HG02938 (cell line): ENCODE results near the gene MRPL53.

ENCODE experiments used
- ATAC-seq: cut with Tn5 transposase; IDR thresholded peaks from one replicate; pipeline ENCODE4 v1.9.1; 2021; ENCODE audit warnings: mild to moderate bottlenecking, moderate library complexity; ENCODE audit not compliant: unreplicated experiment

The MRPL53 gene

DNA sequence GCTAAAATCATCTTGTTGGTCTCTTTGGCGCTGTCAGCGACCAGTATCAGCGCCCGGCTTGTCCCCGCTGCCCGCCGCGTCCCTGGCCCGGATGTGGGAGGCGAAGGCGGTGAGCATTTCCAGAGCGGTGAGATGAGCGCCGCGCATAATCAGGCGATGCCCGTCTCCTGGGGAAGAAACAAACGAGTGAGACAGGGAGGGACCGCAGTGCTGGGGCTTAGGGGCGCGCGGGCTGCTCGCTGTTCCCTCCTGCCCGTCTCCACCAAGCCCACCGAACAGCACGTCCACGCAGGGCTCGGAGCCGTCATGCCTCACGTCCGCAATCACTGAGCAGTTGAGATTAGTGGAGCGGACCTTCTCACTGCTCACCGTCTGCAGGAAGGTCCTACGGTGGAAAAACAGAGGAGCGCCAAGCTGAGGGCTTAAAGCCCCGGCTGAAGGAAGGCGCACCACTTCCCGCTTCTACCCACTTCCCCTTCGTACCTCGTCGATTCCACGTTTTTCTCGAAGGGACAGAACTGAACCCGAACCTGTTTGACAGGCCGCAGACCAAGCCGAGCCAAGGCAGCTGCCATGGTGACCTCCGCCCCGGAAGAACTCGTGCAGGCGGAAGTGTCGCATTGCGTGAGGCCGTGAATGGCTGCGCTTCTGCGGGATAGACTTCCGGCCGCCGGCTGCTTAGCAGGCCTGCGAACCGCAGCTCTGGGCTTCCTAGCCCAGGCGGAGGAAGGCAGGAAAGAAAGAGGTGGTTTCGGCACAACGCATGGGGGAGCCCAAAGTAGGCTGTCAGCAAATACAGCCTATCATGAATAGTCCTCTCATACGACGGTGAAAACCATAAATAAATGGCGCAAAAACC is at the start of gene MRPL53:
MRPL53 (minus strand) TSS at position 595 of the 859 bp plus-strand sequence; CDS start at position 575, 20 bp downstream.
- peak; percentile 79 for ATAC-seq

DNA sequence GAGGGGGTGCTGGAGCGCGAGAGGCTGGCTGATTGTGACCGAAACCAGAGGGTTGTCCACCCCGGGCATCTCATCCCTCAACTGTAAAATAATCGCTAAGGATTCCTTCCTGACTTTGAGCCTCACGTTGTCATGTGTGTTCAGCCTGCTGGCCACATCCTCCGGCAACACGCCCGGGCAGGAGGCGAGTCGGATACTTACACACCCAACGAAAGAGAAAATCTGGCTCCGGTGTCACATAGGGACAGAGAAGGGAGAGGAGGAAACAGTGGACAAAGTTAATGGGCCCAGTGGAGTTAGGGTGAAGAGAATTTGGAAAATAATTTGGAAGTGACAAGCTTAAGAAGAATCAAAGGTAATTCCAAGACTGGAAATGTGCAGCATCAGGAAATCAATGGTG is 44.2 kb upstream of the MRPL53 start:
- no peak for ATAC-seq

DNA sequence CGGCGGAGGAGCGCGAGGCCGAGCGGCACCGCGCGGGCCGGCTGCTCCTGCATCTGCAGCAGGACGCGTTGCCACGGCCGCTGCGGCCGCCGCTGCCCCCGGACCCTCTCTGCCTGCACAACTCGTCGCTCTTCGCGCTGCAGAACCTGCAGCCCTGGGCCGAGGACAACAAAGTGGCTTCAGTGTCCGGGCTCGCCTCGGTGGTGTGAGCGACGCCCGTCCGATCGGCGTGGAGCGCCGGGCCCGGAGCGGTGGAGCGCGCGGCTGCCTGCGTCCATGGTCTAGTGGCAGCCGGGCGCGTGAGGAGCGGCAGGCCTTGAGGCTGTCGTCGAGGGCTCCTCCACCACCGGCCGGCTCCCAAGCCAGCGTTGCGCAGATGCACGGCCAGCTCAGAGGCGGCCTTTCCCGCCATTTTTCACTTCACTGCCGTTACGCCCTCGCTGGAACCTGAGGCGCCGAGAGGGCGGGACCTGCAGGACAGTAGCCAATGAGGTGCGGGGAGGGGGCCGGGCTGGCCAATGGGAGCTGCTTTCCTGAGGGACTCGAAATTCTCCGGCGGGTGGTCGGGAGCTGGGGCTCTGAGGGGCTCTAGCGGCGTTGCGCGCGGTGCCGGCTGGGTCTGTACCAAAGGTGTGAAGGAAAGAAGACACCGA is 43.6 kb upstream of the MRPL53 start:
- no peak for ATAC-seq

DNA sequence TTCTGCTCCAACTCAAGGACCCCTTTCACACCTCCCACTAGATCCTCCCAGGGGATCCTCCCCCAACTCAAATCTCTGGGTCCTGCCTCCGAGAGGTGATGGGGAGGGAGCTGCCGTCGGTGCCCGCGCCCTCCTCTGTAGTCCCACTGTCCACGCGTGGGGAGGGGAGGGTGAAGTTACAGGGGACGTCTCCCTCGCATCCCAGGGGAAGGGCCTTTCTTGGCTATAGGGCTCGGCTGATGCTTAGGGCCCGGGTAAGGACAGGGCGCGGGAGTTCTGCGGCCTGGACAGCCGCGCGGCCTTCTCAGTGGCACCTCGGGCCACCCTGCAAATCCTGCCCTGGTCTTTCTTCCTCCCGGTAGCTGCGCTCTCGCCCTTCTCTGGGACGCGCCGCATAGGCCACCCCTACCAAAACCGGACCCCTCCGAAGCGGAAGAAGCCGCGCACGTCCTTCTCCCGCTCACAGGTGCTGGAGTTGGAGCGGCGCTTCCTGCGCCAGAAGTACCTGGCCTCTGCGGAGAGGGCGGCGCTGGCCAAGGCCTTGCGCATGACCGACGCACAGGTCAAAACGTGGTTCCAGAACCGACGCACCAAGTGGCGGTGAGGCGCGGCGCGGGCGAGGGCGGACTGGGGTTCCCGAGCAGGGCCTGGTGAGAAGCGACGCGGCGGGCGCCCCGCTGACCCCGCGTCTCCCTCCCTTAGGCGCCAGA is 42.9 kb upstream of the MRPL53 start:
- ATAC-seq, result no peak

DNA sequence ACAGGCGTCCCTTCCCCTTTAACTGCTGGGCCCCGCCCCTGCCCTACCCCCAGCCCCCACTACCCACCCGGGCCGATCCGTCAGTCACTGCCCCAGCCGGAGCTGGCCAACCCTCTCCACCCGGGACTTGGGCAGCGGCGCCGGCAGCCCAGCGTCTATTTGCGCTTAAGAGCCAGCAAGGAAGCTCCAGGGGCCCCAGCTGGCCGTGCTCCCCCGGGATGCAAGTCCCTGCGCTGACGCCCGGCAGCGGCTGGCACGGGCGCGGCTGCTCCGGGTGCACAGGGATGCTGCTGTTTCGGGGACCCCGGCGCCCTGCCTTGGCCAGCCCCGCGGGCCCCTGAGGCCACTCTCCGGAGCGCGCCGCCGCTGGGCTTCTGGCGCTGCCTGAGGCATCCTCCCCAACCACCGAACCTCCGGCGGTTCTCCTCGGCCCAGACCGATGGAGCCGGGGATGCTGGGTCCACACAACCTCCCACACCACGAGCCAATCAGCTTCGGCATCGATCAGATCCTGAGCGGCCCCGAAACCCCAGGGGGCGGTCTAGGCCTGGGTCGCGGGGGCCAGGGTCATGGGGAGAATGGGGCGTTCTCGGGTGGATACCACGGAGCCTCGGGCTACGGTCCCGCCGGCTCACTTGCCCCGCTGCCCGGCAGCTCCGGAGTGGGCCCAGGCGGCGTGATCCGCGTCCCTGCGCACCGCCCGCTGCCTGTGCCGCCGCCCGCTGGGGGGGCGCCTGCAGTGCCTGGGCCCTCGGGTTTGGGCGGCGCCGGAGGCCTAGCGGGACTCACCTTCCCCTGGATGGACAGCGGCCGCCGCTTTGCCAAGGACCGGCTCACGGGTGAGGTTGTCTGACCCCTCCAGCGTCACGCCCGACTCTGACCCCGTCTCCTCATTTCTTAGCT is 42.1 kb upstream of the MRPL53 start, which contains the start of gene TLX2:
TLX2 (plus strand) TSS at position 83 of the 903 bp plus-strand sequence; CDS start at position 440, 357 bp downstream.
- ATAC-seq, result no peak

DNA sequence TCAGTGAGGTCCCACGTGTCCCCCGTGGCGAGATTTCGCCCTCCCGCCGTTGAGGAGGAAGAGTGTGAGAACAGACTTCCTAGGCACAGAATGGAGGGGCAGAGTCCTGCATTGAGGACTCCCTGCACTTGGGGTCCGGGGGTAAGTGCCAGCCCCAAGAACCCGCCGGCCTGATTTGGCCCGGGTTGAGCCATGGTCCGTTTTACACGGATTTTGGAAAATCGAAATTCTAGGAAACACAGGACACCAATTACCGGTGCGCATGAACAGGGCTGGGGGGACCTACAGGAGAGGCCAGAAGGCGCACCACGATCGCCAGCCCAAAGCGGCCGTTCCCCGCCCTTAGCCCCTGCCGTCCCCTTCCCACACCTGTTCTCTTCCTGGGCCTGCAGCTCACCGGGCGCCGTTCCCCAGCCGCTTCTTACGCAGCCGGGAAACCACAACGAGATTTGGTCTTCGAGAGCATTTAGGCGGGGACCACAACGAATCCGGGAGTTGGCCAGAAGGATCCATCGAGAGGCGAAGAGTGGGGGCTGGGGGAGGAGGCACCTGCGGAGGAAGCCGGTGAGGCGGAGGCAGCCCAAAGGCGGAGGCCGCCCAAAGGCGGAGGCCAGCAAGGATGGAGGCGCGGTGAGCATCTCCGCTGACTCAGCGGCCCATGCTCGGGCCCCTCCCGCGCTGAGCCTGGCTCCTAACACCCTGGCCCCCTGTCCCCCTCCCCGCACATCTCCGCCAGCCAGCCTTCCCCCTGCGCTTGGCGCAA is 41.3 kb upstream of the MRPL53 start:
- no peak for ATAC-seq

DNA sequence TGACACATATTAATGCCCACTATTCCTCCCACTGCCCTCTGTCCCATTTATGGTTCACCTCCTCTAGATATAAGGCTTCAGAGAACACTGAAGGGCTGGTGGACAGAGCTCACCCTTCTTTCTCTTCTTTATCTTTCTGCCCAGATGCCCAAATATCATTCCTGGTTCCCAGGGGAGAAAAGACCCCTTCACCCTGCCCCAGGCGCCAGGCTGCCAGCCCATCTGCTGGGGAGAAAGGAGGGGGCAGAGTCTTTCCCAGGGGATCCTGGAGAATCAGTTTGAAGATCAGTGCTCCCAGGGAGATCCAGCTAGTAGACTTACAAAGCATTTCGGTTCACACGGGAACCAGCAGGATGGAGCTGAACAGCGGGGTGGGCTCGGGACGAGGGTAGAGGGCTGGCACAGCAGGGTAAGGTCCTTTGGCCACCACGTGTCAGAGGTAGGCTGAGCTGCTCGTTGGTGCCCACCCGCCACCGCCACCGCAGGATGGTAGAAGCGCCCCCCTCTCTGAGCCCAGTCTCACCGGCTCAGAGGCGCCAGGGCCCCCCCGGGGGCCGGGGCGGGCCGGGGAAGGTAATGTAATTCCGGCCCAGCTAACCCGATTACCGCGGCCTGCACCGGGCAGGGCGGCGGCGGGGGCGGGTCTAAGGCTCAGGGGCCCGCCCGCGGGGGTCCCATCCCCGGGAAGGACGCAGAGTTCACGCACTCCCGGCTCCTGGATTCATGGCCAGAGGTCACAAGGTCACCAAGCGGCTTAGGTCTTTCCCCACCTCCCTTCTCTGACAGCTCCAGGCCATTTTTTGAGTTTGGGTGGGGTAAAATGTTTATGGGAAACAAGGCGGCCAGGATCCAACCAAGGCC is 40.5 kb upstream of the MRPL53 start:
- ATAC-seq, result no peak

DNA sequence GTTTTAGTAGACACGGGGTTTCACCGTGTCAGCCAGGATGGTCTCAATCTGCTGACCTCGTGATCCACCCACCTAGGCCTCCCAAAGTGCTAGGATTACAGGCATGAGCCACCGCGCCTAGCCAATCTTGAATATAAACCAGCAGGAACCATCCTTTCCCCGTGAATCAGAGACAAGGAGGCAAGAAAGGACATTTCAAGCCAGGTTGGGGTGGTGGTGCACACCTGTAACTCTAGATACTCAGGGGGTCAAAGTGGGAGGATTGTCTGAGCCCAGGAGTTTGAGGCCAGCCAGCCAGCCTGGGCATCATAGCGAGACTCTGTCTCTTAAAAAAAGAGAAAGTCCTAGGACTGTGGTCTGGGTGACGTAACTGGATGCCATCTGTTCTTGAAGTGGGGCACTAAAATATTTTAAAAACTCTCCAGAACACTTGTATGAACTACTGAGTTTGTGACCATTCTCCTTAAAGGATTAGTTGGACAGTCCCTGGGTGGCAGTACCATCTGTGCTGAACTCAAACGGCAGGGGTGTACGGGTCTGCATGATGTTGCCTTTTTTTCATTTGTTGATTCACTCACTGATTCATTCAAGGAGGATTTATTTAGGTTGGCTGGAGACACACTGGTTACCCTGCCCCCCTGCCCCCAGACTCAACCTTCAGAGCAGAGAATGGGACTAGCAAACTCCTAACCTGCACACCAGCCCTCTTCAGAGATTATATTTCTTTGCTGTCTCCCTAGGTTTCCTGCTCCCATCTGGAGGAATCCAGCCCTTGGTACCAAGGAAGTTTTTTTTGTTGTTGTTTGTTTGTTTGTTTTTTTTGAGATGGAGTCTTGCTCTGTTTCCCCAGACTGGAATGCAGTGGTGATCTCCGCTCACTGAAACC is 38.9 kb upstream of the MRPL53 start:
- ATAC-seq, result no peak

DNA sequence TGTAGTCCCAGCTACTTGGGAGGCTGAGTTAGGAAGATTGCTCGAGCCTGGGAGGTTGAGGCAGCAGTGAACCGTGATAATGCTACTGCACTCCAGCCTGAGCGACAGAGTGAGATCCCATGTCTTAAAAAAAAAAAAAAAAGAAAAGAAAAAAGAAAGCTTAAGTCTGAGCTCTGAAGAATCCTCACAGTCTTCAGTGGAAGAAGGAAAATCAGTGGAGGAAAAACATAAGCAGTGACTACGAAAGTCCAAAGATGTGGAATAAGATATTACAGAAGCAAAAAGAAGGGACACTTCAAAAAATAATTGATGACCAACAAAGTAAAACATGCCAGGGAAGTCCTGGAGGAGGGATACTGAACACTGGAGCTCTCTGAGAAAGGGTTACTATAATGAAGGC is 37.8 kb upstream of the MRPL53 start:
- no peak for ATAC-seq

DNA sequence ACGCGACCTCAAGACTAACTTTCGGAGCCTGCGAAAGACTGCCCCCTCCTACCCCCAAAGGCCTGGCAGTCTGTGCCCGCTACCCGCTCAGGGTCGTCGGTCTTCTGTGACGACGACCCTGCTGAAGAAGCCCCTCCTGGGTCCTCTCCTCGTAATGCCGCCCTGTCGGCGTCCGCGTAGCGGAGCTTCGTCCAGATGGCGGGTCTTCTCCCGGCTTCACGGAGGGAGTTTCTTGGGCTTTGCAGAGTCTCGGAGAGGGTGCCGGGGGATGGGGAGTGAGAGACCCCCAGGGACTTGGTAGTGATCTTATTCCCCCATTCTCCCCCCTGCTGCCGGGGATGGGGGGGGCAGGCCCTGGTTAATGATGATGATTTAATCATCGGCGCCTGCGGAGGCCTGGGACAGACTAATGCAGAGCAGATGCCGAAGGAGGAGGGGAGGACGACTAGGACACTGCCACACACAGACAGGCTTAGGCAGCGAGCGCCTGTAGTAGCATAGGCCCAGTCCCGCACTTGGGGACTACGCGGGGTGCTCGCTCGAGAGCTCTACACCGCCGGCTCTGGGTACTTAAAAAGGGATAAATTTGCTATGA is 35.5 kb upstream of the MRPL53 start:
- ATAC-seq, result peak; percentile 1

DNA sequence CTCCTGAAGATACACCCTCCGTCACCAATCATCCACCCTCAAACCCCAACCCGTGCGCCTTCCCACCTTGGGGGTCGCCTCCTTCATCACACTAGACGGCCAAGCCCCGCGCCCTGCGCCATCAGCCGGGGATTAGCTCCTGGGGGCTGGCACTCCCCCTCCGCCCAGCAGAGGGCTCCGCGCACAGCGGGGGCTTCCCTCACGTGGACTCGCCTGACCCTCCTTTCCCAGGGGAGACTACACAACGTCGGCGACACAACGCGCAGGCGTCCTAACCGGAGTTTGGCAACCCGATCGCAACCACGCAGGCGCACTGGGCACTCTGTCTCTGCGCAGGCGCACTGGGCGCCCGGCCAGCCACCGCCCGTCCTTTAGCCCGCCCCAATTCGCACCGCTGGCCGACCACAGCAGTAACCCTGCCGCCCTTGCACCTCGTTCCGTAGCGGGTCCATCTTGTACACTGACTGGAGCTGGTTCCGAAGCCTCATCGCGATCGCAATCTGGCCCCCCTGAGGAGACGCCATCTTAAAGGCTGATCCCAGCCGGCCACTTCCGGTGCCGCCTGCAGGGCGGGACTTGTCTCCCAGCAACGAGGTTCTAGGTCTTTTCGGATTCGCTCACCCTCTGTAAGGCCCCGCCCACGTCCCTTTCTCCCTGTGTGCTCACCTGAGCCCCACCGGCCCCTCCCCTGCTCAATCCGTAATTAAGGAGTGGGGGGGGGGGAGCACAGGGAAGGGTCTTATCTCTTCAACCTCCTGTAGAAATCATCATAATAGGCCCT is 34.9 kb upstream of the MRPL53 start, which contains the start of gene PCGF1:
PCGF1 (minus strand) TSS at position 551 of the 781 bp plus-strand sequence; CDS start at position 524, 27 bp downstream.
- peak; percentile 96 for ATAC-seq

DNA sequence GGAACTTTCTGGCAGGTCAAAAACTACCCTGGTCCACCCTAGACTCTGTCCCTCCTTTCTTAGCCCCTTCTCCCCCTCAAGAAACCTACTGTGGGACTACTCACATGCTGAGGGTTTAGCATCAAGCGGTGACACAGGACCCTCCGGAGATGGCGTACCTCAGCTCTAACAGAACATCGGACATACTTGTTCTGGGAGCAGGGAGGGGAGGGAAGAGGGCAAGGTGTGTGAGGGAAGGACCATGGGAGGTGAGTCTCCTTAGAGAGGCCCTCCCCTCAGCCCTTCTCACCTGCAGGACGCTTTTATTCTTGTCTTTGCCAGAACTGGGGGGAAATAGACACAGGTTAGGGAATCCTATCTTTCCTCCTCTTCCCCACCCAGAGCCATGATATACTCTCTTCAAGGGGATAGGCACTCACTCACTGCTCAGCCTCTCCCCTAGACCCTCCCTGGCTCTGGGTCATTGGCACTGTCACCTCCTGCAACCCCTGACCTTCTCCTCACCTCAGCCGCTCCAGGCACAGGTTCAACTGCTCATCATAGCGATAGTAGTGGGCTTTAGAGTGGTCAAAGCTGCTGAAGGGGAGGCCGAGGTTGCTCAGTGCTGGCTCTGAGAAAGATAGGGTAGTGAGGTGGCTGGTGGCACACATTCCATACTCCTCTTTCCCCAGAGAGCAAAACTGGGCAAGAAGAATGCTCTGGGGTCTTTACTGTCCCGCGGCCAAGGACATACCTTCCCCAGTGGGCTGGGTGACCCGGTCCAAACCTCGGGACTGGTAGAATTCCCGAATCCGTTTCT is 33.2 kb upstream of the MRPL53 start:
- no peak for ATAC-seq

DNA sequence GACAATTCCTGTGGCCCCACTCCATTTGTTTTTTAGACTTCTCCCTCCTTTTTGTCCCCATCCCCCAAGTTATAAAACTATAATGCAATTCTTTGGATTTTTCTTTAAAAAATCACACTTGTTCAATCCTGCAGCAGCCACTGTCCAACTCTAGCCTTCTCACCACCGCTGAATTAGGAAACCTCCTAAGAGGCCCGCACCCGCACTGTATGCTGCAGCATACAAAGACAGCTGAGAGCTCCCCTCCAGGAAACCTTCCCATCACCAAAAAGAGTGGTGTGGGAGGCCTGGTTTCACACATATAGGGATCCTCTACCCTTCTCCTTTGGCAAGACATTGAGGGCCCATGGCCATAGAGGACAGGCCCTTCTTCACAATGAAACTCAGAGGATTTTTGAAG is 32.1 kb upstream of the MRPL53 start:
- ATAC-seq, result no peak

DNA sequence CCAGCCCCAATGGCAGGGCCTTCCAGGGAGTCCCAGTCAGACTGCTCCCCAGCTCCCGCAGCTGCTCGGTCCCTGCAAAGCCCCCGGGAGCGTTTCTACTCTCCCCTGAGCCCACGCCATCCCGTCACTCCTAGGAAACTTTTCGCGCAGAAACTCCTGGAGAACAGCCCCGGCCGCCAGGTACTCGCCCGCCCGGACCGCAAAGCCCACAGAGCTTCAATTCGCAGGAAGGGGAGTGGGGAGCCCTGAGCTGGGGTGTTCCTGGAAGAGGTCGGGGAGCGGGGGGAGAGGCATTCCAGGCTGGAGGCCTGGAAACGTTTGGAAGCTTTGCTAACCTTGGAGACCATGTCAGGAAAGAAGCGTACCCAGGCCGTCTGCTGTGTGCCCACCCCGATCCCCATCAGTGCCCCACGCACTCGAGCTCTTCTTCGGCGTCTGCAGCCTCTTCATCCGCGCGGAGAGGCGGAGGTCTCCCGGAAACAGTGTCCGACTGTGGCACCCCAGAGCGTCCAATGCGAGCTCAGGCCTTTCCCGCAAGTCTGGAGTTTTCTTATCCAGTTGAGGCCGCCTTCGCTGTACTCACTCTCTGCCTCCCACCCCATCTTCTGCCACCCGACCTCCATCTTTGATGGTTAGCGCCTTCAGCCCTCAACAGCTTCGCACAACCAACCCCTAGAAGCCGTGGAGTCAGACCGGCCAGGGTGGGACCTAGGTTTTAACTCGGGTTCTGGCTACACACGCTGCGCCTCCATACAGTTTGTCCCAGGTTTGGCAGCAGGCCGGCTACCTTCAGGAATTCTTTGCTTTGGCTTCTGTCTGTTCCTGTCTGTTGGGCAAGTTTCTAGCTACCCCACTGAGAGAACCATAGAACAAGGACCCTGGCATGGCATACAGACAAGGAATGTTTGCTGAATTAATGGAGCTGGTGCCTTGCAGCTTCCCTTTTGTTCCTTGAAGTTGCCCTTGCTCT is 31.3 kb upstream of the MRPL53 start:
- ATAC-seq, result no peak
